Activated naive CD8-positive, alpha-beta T cell treated with anti-CD3 and anti-CD28 coated beads, Interleukin-2, amount 10 ng/mL, durations not matched to agents 7 days and 5 days (primary cell): ENCODE data around the gene CD48. TPM values are rescaled to one million over a fixed set of nuclear protein-coding genes. Genes with fewer than 3 reads are reported as not detected.

ENCODE experiments used
- ATAC-seq: fragments of 150-1000 bp; cut with Tn5 transposase; one replicate; pipeline ENCODE4 v1.10.0; 2021; ENCODE audit warnings: low read depth, moderate library complexity
- POLR2A ChIA-PET: fragments of 350-600 bp; sonication (Branson Sonifier 250); formaldehyde crosslinking; loops from one replicate; lab custom pipeline; 2021; ENCODE audit warnings: antibody characterized with exemption; lab: Charles Lee
- DNase-seq: peaks from one replicate; pipeline ENCODE4 v3.0.0; 2021
- H3K27ac Mint-ChIP-seq: one replicate; pipeline ENCODE4 v1.8.0; 2022; ENCODE audit warnings: mild to moderate bottlenecking, mixed read lengths
- H3K27me3 Mint-ChIP-seq: one replicate; pipeline ENCODE4 v1.8.0; 2022; ENCODE audit warnings: mild to moderate bottlenecking, moderate library complexity, mixed read lengths
- H3K36me3 Mint-ChIP-seq: one replicate; pipeline ENCODE4 v1.8.0; 2021; ENCODE audit warnings: mild to moderate bottlenecking, mixed read lengths
- H3K4me1 Mint-ChIP-seq: one replicate; pipeline ENCODE4 v1.8.0; 2021; ENCODE audit warnings: mixed read lengths
- H3K4me3 Mint-ChIP-seq: one replicate; pipeline ENCODE4 v1.8.0; 2022; ENCODE audit warnings: mild to moderate bottlenecking, moderate library complexity, mixed read lengths
- H3K9me3 Mint-ChIP-seq: one replicate; pipeline ENCODE4 v1.8.0; 2021; ENCODE audit warnings: mixed read lengths
- total RNA-seq, 2 experiments: library from RNA; stranded (reverse); gene quantifications; one replicate each; pipeline ENCODE4 v1.2.3, GENCODE V29; 2021

The CD48 gene
- total RNA-seq, 2 experiments from 2014 or later, result 379 to 386 TPM

- peak overlapping the region; percentile 88 for H3K27ac Mint-ChIP-seq
- H3K4me1 Mint-ChIP-seq, result peaks cover 73% of the 10 kb centered on the region
- no peaks in the 10 kb centered on the region for H3K9me3 Mint-ChIP-seq
- H3K36me3 Mint-ChIP-seq, result peaks cover 73% of the 10 kb centered on the region
- ATAC-seq (peak; percentile 75), DNase-seq (peak; percentile 90)
- no peaks in the 10 kb centered on the region for H3K27me3 Mint-ChIP-seq
- POLR2A ChIA-PET, result interaction anchor here (0.5 to 4.1 kb wide), 8 partner anchors 9 to 310 kb away, joined by 3 to 37 read pairs (median 6); partner anchors contain the start of genes CD48 and ITLN2
- H3K4me3 Mint-ChIP-seq, result peak overlapping the region; percentile 76
Observed at GRCh38 chr1:160681066-160681890, 30.3 kb downstream of the CD48 start.

DNA sequence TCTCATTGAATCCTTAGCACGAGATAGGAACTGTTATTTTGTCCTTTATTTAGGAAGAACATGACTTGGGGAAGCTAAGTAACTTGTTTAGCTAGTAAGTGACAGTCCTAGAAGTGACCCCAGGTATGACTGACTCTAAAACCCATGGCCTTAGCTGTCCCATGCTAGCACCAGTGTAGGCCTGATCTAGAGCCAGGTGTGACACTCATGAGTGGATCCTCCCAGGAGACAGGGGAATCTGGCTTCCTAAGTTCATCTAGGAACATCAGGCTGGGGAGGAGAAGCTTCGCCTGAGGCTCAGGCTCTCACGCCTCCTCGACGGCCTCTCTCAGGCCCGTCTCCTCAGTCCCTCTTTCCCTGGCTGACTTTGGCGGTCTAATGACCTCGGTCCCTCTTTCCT, 31.2 kb downstream of the CD48 start:
- peak overlapping the region; percentile 9 for H3K4me3 Mint-ChIP-seq
- peaks cover 69% of the 10 kb centered on the region for H3K4me1 Mint-ChIP-seq
- H3K36me3 Mint-ChIP-seq, result peaks cover 67% of the 10 kb centered on the region
- H3K27me3 Mint-ChIP-seq, result no peaks in the 10 kb centered on the region
- DNase-seq (no peak), ATAC-seq (no peak)
- POLR2A ChIA-PET, result interaction anchor here (1.8 to 4.1 kb wide), 4 partner anchors 16 to 87 kb away, joined by 4 to 37 read pairs (median 18); partner anchors contain the start of gene CD48
- no peaks in the 10 kb centered on the region for H3K9me3 Mint-ChIP-seq
- H3K27ac Mint-ChIP-seq, result peak overlapping the region; percentile 88

GRCh38 chr1:160679893-160680292, 31.7 kb downstream of the CD48 start:
- Mint-ChIP-seq H3K4me3 (no peak overlapping the region), H3K9me3 (no peaks in the 10 kb centered on the region), H3K4me1 (peaks cover 64% of the 10 kb centered on the region), H3K27ac (peak overlapping the region; percentile 76), H3K27me3 (no peaks in the 10 kb centered on the region), H3K36me3 (peaks cover 62% of the 10 kb centered on the region)
- DNase-seq, result no peak
- POLR2A ChIA-PET, result interaction anchor here (1.8 to 4.1 kb wide), 4 partner anchors 15 to 88 kb away, joined by 4 to 37 read pairs (median 18); partner anchors contain the start of gene CD48
- ATAC-seq, result no peak

GRCh38 chr1:160676869-160677597, 34.6 kb downstream of the CD48 start:
- Mint-ChIP-seq H3K4me3 (no peak overlapping the region), H3K27me3 (no peaks in the 10 kb centered on the region), H3K27ac (peak overlapping the region; percentile 63), H3K4me1 (peaks cover 39% of the 10 kb centered on the region), H3K36me3 (peaks cover 38% of the 10 kb centered on the region), H3K9me3 (no peaks in the 10 kb centered on the region)
- ATAC-seq (no peak), DNase-seq (no peak)
- POLR2A ChIA-PET, result no interaction called here

DNA sequence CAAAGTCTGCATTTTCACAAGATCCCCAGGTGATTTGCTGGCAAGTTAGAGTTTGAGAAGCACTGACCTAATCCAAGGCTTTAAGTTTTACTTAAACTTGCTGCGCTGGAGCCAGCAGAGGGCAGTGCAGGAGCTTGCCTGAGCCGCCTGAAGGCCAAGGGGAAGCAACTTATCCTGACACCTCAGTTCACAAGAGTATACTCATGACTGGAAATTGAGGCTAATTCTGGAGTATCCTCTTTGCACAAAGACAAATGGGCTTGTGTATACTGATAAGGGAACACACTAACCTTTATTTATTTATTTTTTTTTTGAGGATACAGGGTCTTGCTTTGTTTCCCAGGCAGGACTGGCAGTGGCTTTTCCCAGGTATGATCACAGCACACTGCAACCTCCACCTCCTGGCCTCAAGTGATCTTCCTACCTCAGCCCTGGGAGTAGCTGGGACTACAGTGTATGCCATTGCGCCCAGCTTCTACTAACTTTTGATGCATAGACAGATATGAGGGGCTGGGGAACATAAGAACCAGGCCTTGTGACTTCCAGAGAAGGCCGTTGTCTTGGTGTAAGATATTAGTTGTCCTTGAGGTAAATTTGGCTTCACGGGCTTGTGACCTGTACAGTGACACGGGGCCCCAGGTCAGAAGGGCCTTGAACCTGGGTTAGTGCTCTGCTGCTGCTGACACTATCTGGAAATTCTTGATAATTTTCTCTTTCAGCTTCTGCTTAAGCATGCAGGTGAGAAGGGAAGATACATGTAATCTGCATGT, 35.8 kb downstream of the CD48 start:
- DNase-seq (peak; percentile 74), ATAC-seq (peak; percentile 72)
- Mint-ChIP-seq H3K9me3 (no peaks in the 10 kb centered on the region), H3K36me3 (peaks cover 38% of the 10 kb centered on the region), H3K27ac (peak overlapping the region; percentile 81), H3K4me1 (peaks cover 34% of the 10 kb centered on the region), H3K27me3 (no peaks in the 10 kb centered on the region), H3K4me3 (peak overlapping the region; percentile 9)
- POLR2A ChIA-PET, result interaction anchor here (0.6 to 2.3 kb wide), 11 partner anchors 7 to 93 kb away, joined by 3 to 12 read pairs (median 6); partner anchors contain the start of genes CD48 and SLAMF1

GRCh38 chr1:160674415-160674814, 37.2 kb downstream of the CD48 start:
- ATAC-seq (no peak), DNase-seq (no peak)
- Mint-ChIP-seq H3K9me3 (peaks cover 7% of the 10 kb centered on the region), H3K27me3 (no peaks in the 10 kb centered on the region), H3K4me1 (peaks cover 26% of the 10 kb centered on the region), H3K36me3 (peaks cover 40% of the 10 kb centered on the region), H3K27ac (no peak overlapping the region), H3K4me3 (no peak overlapping the region)
- POLR2A ChIA-PET, result interaction anchor here (1.1 to 2.3 kb wide), 13 partner anchors 9 to 94 kb away, joined by 3 to 12 read pairs (median 4); partner anchors contain the start of genes CD48 and SLAMF1

DNA sequence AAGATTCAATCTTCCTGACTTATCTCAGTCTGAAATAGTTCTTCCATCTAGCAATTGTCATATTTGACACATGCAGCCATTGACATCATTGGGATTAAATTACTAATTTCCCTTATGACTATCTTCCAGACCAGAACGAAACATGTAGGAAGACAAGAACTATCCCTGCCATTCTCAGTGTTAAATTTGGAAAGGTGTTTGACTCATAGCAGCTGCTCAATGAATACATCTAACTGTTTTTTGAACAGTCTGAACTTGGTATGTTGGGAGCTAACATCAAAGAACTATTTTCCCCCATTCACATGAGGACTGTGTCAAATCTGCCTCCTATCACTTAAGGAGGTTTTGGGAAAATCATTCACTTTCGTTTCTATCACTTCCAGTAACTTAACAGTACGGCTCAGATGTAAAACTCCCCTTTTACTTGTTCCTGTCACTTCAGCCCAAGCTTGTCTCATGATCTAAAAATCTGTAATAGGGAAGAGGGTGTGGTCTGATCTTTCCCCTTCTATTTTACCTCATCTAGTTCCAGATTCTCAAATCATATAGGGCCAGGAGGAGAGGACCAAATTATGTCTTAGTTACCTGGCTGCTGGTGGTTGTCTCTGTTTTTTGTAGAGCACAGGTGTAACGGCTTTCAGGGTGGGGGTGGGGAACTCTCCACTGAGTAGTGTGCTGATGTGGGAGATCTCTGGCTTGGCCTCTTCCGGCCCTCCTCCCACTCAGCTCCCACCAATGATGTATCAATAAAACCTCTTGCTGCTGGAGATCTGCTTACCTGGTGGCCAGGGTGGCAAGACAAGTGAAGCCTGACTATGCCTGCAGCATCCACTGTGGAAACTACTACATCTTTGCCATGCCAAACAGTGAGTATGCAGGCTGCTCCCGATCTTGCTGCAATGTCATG, 38.6 kb downstream of the CD48 start:
- Mint-ChIP-seq H3K4me3 (no peak overlapping the region), H3K27ac (no peak overlapping the region), H3K36me3 (peaks cover 39% of the 10 kb centered on the region), H3K9me3 (peaks cover 8% of the 10 kb centered on the region), H3K27me3 (no peaks in the 10 kb centered on the region), H3K4me1 (peaks cover 20% of the 10 kb centered on the region)
- POLR2A ChIA-PET, result interaction anchor here (0.6 to 2.3 kb wide), 16 partner anchors 7 to 99 kb away, joined by 3 to 9 read pairs (median 3); partner anchors contain the start of genes CD48 and SLAMF1
- DNase-seq, result no peak
- ATAC-seq, result peak; percentile 50

DNA sequence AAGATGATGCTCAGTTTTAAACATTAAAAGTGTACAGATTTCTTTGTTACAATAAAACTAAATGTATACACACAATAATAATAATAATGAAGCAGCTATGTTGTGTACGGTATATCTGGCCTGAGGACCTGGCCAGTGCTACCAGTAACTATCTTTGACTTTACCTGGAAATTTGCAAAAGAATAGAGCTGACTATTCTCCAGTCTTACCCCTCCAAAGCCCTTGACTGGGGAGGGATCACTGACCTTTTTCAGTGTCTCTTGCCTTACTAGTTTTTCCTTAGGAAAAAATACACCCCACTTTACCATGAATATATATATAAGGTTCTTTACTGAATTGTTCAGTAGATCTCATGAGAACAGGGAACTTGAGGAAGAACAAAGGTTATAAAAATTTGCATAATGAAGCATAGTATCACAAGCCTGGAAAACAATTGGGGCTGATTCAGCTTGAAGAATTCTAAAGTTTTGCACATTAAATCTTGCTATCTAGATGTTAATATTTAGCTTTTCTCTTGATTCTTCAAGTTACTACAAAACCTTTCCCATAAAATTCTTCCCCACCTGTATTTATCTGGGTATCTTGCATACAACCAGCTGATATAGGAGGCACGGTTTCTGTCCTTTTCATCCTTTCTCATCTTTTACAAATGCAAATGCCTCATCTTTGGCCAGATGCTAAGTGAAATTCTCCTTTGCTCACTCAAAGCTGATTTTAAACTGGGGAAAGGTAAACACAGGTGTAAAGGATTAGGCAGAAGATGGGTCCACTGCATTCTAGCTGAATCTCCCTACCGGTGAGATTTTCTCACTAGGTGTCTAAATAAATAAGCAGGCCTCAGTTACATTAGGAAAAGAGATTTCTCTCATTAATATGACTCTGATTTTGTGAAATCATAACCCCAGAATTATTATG, 39.8 kb downstream of the CD48 start:
- DNase-seq (no peak), ATAC-seq (no peak)
- no peak overlapping the region for H3K4me3 Mint-ChIP-seq
- POLR2A ChIA-PET, result interaction anchor here (1.1 to 1.3 kb wide), 2 partner anchors 10 to 27 kb away, joined by 3 read pairs; no protein-coding TSS in a partner anchor
- H3K27me3 Mint-ChIP-seq, result no peaks in the 10 kb centered on the region
- H3K36me3 Mint-ChIP-seq, result peaks cover 35% of the 10 kb centered on the region
- H3K4me1 Mint-ChIP-seq, result peaks cover 22% of the 10 kb centered on the region
- peaks cover 8% of the 10 kb centered on the region for H3K9me3 Mint-ChIP-seq
- H3K27ac Mint-ChIP-seq, result no peak overlapping the region

- no peaks in the 10 kb centered on the region for H3K27me3 Mint-ChIP-seq
- POLR2A ChIA-PET, result no interaction called here
Observed at GRCh38 chr1:160670701-160671100, 40.9 kb downstream of the CD48 start.

DNA sequence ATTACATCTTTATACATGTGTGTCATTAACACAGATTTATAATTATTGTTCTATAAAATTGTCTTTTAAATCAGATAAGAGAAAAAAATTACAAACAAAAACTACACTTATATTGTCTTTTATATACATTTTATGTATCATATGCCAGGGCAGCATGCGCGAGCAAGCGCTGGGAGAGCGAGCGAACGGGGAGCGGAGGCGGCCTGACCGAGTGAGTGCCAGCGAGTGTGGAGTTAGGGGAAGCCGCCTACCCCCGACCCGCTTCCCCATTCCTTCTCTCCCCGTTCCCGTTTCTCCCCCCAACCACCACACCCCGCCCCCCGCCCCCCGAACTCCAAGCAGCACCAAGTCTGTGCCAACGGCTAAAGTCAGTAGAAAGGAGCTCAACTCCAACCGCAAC, 41.8 kb downstream of the CD48 start:
- DNase-seq, result no peak
- H3K36me3 Mint-ChIP-seq, result peaks cover 33% of the 10 kb centered on the region
- H3K27me3 Mint-ChIP-seq, result no peaks in the 10 kb centered on the region
- ATAC-seq, result no peak
- peaks cover 8% of the 10 kb centered on the region for H3K9me3 Mint-ChIP-seq
- H3K27ac Mint-ChIP-seq, result no peak overlapping the region
- POLR2A ChIA-PET, result no interaction called here
- peaks cover 35% of the 10 kb centered on the region for H3K4me1 Mint-ChIP-seq
- H3K4me3 Mint-ChIP-seq, result no peak overlapping the region

More at GRCh38 chr1:160670701-160671100, 40.9 kb downstream of the CD48 start:
- H3K4me3 Mint-ChIP-seq, result no peak overlapping the region
- DNase-seq, result no peak
- H3K4me1 Mint-ChIP-seq, result peaks cover 27% of the 10 kb centered on the region
- peaks cover 33% of the 10 kb centered on the region for H3K36me3 Mint-ChIP-seq
- H3K27ac Mint-ChIP-seq, result peak overlapping the region; percentile 43
- peaks cover 8% of the 10 kb centered on the region for H3K9me3 Mint-ChIP-seq
- no peak for ATAC-seq

- H3K36me3 Mint-ChIP-seq, result peaks cover 33% of the 10 kb centered on the region
- ATAC-seq (no peak), DNase-seq (no peak)
- H3K4me3 Mint-ChIP-seq, result no peak overlapping the region
- POLR2A ChIA-PET, result no interaction called here
- no peaks in the 10 kb centered on the region for H3K27me3 Mint-ChIP-seq
- no peak overlapping the region for H3K27ac Mint-ChIP-seq
- peaks cover 40% of the 10 kb centered on the region for H3K4me1 Mint-ChIP-seq
- H3K9me3 Mint-ChIP-seq, result peaks cover 8% of the 10 kb centered on the region
Observed at GRCh38 chr1:160669276-160669675, 42.3 kb downstream of the CD48 start.
